Loucy (cell line): ENCODE measurements around the gene GPATCH2L.
A peak's percentile ranks its signal among the peaks of the same experiment; 100 is the strongest.

Source experiments
- EZH2phosphoT487 ChIP-seq: fragments of 200-600 bp; IDR thresholded peaks from 2 replicates; pipeline ENCODE4 v1.6.1; 2018; ENCODE audit warnings: antibody characterized with exemption, mild to moderate bottlenecking, moderate library complexity, borderline replicate concordance
- TF ChIP-seq, protein P1 (sequence below): fragments of 200-600 bp; sonication (generic); conservative IDR thresholded peaks from 2 replicates; pipeline ENCODE4 v1.5.1; 2014; ENCODE audit warnings: mild to moderate bottlenecking, antibody characterized with exemption, low read length

DNA sequence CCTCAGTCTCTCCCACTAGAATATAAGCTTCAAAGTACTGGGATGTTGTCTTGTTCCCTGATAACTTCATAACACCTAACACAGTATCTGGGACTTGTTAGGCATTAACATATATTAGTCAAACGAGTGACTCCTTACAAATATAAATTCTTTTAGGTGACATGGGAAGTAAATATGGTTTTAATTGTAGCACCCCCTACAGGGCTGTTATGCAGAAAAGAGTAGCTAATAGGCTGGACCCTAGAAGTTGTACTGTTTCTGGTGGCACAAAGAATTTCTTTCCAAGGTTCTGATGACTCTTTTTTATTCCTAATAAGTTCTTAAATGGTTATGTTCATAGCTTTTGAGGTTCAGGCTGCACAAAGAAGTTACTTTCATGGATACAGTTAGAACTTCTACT, 29.8 kb downstream of the GPATCH2L start:
- no peak for TF ChIP-seq EZH2phosphoT487
- TF ChIP-seq, protein P1, sequence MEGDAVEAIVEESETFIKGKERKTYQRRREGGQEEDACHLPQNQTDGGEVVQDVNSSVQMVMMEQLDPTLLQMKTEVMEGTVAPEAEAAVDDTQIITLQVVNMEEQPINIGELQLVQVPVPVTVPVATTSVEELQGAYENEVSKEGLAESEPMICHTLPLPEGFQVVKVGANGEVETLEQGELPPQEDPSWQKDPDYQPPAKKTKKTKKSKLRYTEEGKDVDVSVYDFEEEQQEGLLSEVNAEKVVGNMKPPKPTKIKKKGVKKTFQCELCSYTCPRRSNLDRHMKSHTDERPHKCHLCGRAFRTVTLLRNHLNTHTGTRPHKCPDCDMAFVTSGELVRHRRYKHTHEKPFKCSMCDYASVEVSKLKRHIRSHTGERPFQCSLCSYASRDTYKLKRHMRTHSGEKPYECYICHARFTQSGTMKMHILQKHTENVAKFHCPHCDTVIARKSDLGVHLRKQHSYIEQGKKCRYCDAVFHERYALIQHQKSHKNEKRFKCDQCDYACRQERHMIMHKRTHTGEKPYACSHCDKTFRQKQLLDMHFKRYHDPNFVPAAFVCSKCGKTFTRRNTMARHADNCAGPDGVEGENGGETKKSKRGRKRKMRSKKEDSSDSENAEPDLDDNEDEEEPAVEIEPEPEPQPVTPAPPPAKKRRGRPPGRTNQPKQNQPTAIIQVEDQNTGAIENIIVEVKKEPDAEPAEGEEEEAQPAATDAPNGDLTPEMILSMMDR, result peak; percentile 61
